BLaER1 (cell line): ENCODE results near the gene KRTAP4-4.
"Not testable (repeated sequence)": the region's sequence is repeated elsewhere in the genome, so short reads cannot be mapped to it uniquely, and the experiment has no call there.

Experiments used
- H3K27ac ChIP-seq: shearing (Covaris generic); formaldehyde crosslinking; 2 replicates; pipeline ENCODE4 v1.8.1; 2022
- H3K27me3 ChIP-seq: shearing (Covaris generic); formaldehyde crosslinking; 2 replicates; pipeline ENCODE4 v1.8.1; 2022
- H3K36me3 ChIP-seq: shearing (Covaris generic); formaldehyde crosslinking; 2 replicates; pipeline ENCODE4 v1.8.1; 2022
- H3K4me1 ChIP-seq: shearing (Covaris generic); formaldehyde crosslinking; 2 replicates; pipeline ENCODE4 v1.8.1; 2022
- H3K4me2 ChIP-seq: shearing (Covaris generic); formaldehyde crosslinking; 2 replicates; pipeline ENCODE4 v1.8.1; 2022
- H3K4me3 ChIP-seq: shearing (Covaris generic); formaldehyde crosslinking; 2 replicates; pipeline ENCODE4 v1.8.1; 2022
- H3K9ac ChIP-seq: shearing (Covaris generic); formaldehyde crosslinking; 2 replicates; pipeline ENCODE4 v1.8.1; 2022
- H3K9me3 ChIP-seq: shearing (Covaris generic); formaldehyde crosslinking; 2 replicates; pipeline ENCODE4 v1.8.1; 2022
- H4K20me1 ChIP-seq: shearing (Covaris generic); formaldehyde crosslinking; 2 replicates; pipeline ENCODE4 v1.8.1; 2022
- Cebpa-rat ChIP-seq: shearing (Covaris generic); IDR thresholded peaks from 2 replicates; pipeline ENCODE4 v1.8.1; 2022

KRTAP4-4 gene

GRCh38 chr17:41160648-41161047 lies at the start of gene KRTAP4-4:
Gene KRTAP4-4 (minus strand): TSS chr17:41160748. CDS start chr17:41160691, 57 bp downstream.
- no peak within 1 kb of the TSS for H3K4me3 ChIP-seq
- no peak within 1 kb of the TSS for H3K27ac ChIP-seq
- H3K27me3 ChIP-seq: no peaks in the 10 kb centered on the region
- H4K20me1 ChIP-seq: no peaks in the 10 kb centered on the region
- H3K4me1 ChIP-seq: no peaks in the 10 kb centered on the region
- no peak within 1 kb of the TSS for H3K4me2 ChIP-seq
- H3K36me3 ChIP-seq: no peaks in the 10 kb centered on the region
- H3K9me3 ChIP-seq: no peaks in the 10 kb centered on the region
- no peak within 1 kb of the TSS for H3K9ac ChIP-seq
- no peak for TF ChIP-seq Cebpa-rat

GRCh38 chr17:41199421-41200078 lies 39.0 kb upstream of the KRTAP4-4 start:
- Histone ChIP-seq H3K9ac (no peak overlapping the region), H3K4me1 (no peaks in the 10 kb centered on the region), H3K27me3 (no peaks in the 10 kb centered on the region), H3K4me2 (no peak overlapping the region), H3K4me3 (no peak overlapping the region), H3K9me3 (no peaks in the 10 kb centered on the region), H3K27ac (no peak overlapping the region), H3K36me3 (no peaks in the 10 kb centered on the region), H4K20me1 (no peaks in the 10 kb centered on the region)
- TF ChIP-seq Cebpa-rat: no peak

GRCh38 chr17:41196068-41196467 lies 35.5 kb upstream of the KRTAP4-4 start:
- Histone ChIP-seq H3K27ac (no peak overlapping the region), H3K4me2 (no peak overlapping the region), H3K9me3 (no peaks in the 10 kb centered on the region; the same call in 1 of the 2 replicates), H3K36me3 (no peaks in the 10 kb centered on the region), H3K9ac (no peak overlapping the region), H3K4me3 (no peak overlapping the region), H3K27me3 (no peaks in the 10 kb centered on the region), H3K4me1 (no peaks in the 10 kb centered on the region), H4K20me1 (no peaks in the 10 kb centered on the region)
- TF ChIP-seq Cebpa-rat: no peak

- Histone ChIP-seq H3K27ac (no peak overlapping the region), H3K9me3 (no peaks in the 10 kb centered on the region; the same call in 1 of the 2 replicates), H3K4me3 (no peak overlapping the region), H4K20me1 (no peaks in the 10 kb centered on the region), H3K4me1 (no peaks in the 10 kb centered on the region), H3K36me3 (no peaks in the 10 kb centered on the region), H3K9ac (no peak overlapping the region), H3K4me2 (no peak overlapping the region), H3K27me3 (no peaks in the 10 kb centered on the region)
- no peak for TF ChIP-seq Cebpa-rat
Measured at GRCh38 chr17:41190328-41190727, 29.8 kb upstream of the KRTAP4-4 start.

GRCh38 chr17:41189837-41190318 lies 29.3 kb upstream of the KRTAP4-4 start, which contains the start of gene KRTAP9-1:
Gene KRTAP9-1 (plus strand): TSS chr17:41189887. CDS start chr17:41189887, 0 bp downstream.
- H4K20me1 ChIP-seq, H3K4me3 ChIP-seq, H3K27me3 ChIP-seq, H3K36me3 ChIP-seq, H3K4me1 ChIP-seq, H3K9me3 ChIP-seq, H3K9ac ChIP-seq, H3K27ac ChIP-seq, H3K4me2 ChIP-seq: not testable (repeated sequence)

- no peaks in the 10 kb centered on the region for H3K27me3 ChIP-seq
- no peak overlapping the region for H3K27ac ChIP-seq
- no peaks in the 10 kb centered on the region for H3K4me1 ChIP-seq
- no peak overlapping the region for H3K9ac ChIP-seq
- TF ChIP-seq Cebpa-rat: no peak
- no peaks in the 10 kb centered on the region for H3K9me3 ChIP-seq
- H4K20me1 ChIP-seq: no peaks in the 10 kb centered on the region
- no peaks in the 10 kb centered on the region for H3K36me3 ChIP-seq
- no peak overlapping the region for H3K4me2 ChIP-seq
- no peak overlapping the region for H3K4me3 ChIP-seq
Measured at GRCh38 chr17:41186872-41187271, 26.3 kb upstream of the KRTAP4-4 start.

- Histone ChIP-seq H3K4me1 (no peaks in the 10 kb centered on the region), H3K36me3 (no peaks in the 10 kb centered on the region), H3K4me3 (no peak overlapping the region), H3K4me2 (no peak overlapping the region), H3K9ac (no peak overlapping the region), H3K9me3 (no peaks in the 10 kb centered on the region), H3K27me3 (no peaks in the 10 kb centered on the region), H4K20me1 (no peaks in the 10 kb centered on the region), H3K27ac (no peak overlapping the region)
- TF ChIP-seq Cebpa-rat: no peak
Measured at GRCh38 chr17:41185001-41185400, 24.5 kb upstream of the KRTAP4-4 start.

GRCh38 chr17:41184480-41184961 lies 24.0 kb upstream of the KRTAP4-4 start, which contains the start of gene KRTAP4-1:
Gene KRTAP4-1 (minus strand): TSS chr17:41184911. CDS start chr17:41184854, 57 bp downstream.
- no peaks in the 10 kb centered on the region for H3K9me3 ChIP-seq
- no peak within 1 kb of the TSS for H3K4me3 ChIP-seq
- no peak within 1 kb of the TSS for H3K9ac ChIP-seq
- H3K4me1 ChIP-seq: no peaks in the 10 kb centered on the region
- TF ChIP-seq Cebpa-rat: no peak
- no peaks in the 10 kb centered on the region for H3K27me3 ChIP-seq
- H3K4me2 ChIP-seq: no peak within 1 kb of the TSS
- H3K36me3 ChIP-seq: no peaks in the 10 kb centered on the region
- H4K20me1 ChIP-seq: no peaks in the 10 kb centered on the region
- no peak within 1 kb of the TSS for H3K27ac ChIP-seq

GRCh38 chr17:41178843-41179616 lies 18.5 kb upstream of the KRTAP4-4 start:
- no peaks in the 10 kb centered on the region for H3K36me3 ChIP-seq
- no peak overlapping the region for H3K9ac ChIP-seq
- no peaks in the 10 kb centered on the region for H3K27me3 ChIP-seq
- no peak for TF ChIP-seq Cebpa-rat
- H3K4me3 ChIP-seq: no peak overlapping the region
- no peaks in the 10 kb centered on the region for H3K9me3 ChIP-seq
- H3K27ac ChIP-seq: no peak overlapping the region
- H3K4me1 ChIP-seq: peaks cover 28% of the 10 kb centered on the region
- H4K20me1 ChIP-seq: no peaks in the 10 kb centered on the region
- no peak overlapping the region for H3K4me2 ChIP-seq

GRCh38 chr17:41178341-41178740 lies 17.8 kb upstream of the KRTAP4-4 start:
- Histone ChIP-seq H3K9ac (no peak overlapping the region), H3K27ac (no peak overlapping the region), H3K4me1 (peaks cover 28% of the 10 kb centered on the region), H3K36me3 (no peaks in the 10 kb centered on the region), H3K9me3 (no peaks in the 10 kb centered on the region), H4K20me1 (no peaks in the 10 kb centered on the region), H3K27me3 (no peaks in the 10 kb centered on the region), H3K4me3 (no peak overlapping the region), H3K4me2 (no peak overlapping the region)
- no peak for TF ChIP-seq Cebpa-rat
